ENCODE results near the gene CT47A7.
"Not testable (repeated sequence)": the region's sequence is repeated elsewhere in the genome, so short reads cannot be mapped to it uniquely, and the experiment has no call there.

CT47A7 gene

DNA sequence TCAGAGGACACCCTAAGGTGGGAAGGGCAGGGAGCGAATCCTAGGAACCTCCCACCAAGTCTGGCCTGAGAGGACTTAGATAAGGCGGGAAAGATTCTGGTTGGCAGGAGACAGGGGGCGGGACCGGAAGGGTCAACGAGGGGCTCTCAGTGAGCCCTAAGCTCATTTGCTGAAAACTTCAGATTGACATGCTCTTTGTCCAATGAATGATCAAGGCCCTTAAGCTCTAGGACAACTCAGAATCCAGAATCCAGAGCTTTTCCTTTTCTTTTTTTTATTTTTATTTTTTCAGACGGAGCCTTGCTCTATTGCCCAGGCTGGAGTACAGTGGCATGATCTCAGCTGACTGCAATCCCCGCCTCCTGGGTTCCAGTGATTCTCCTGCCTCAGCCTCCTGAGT, at the start of gene CT47A7:
Gene CT47A7, minus strand, starts transcription at position 101 of the 400 bp plus-strand sequence. CDS start 255 bp downstream, outside the sequence.
- DNase-seq = not testable (repeated sequence)

DNA sequence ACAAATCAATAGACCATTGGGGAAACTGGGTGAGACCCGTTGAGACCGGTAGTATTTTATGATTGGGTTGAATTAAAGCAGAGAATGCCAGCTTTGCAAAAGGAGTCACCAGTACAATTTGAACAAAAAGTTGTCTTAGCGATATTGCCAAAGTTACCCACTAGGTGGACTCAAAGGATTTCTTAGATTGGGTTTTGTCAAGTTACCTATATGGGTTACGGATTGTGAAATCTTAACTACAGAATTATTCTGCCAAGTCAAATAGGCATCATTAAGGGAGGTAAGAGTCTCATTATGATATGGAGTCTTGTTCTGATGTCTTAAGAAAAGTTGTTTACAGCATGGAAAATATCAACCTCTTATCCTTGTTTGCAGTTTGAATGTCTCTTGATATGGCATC, 44.2 kb upstream of the CT47A7 start:
- DNase-seq = no peak

DNA sequence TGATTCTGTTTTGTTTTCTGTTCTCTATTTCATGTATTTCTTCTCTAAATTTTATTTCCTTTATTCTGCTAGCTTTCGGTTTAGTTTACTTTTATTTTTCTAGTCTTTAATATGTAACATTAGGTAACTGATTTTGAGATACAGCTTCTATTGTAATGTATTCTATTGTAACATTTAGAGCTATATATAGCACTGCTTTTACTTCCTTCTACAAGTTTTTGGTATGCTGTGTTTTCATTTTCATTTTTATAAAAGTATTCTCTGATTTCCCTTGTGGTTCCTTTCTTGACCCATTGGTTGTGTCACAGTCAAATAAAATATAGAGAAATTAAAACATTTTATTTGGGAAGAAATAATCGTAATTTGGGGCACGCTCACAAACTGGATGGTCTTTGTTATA, 43.0 kb upstream of the CT47A7 start:
- no peak for DNase-seq

DNA sequence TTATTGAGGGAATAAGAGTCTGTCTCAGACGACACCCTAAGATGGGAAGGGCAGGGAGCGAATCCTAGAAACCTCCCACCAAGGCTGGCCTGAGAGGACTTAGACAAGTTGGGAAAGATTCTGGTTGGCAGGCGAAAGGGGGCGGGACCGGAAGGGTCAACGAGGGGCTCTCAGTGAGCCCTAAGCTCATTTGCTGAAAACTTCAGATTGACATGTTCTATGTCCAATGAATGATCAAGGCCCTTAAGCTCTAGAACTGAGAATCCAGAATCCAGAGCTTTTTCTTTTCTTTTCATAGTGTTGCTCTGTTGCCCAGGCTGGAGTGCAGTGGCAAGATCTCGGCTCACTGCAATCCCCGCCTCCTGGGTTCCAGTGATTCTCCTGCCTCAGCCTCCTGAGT, 29.3 kb upstream of the CT47A7 start, which contains the start of gene CT47A1:
Gene CT47A1, minus strand, starts transcription at position 101 of the 400 bp plus-strand sequence. CDS start 231 bp downstream, outside the sequence.
- not testable (repeated sequence) for DNase-seq

Data from activated naive CD4-positive, alpha-beta T cell treated with Interleukin-2 at 50 U/mL for 16 hours (primary cell).